ENCODE data around the gene TOR1AIP2. TPM values are rescaled to one million over a fixed set of nuclear protein-coding genes. Genes with fewer than 3 reads are reported as not detected.

TOR1AIP2 gene
- total and polyA plus RNA-seq, 10 of the 15 experiments (the other 5 are each of a cell fraction or from before 2014, with no cell fraction given) = 5.3 to 38.9 (median 15.4) TPM

DNA sequence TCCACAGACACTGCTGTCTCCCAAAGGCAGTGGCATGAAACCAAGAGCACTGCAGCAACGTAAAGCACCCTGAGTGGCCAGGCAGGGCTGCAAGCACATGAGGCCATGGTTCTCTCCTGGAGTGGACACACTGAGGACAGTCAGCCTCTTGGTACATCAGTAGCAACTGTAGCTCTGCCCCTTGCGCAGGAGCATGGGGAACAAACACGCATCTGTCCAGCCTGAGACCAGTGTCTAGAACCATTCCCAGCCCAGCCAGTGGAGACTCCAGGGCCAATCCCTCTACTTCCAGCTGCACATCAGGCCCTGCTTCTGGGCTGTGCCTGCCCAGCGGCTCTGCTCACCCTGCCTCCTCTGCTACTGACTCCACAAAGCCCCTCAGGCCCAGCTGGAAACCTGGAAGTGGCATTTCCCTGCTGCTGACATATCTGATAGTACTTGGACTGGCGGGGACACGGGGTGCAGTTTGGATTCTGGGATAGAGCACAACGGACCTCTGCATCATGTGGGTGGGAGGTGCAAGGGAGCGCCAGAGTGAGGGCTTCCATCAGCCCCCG lies 49.0 kb downstream of the TOR1AIP2 start:
- FAIRE-seq (no peak), DNase-seq (ENCODE audit: low read depth, low spot score) (no peak), ATAC-seq (no peak)
- Histone ChIP-seq H2AFZ (ENCODE audit: control insufficient read depth, low read depth, low read length) (no peak overlapping the region), H4K20me1 (ENCODE audit: control insufficient read depth, insufficient read depth) (no peaks in the 10 kb centered on the region), H3K4me1 (ENCODE audit: control insufficient read depth, insufficient read depth, low read length) (peaks cover 3% of the 10 kb centered on the region; the same call in 1 of the 2 replicates), H3K4me3 (no peak overlapping the region), H3K79me2 (ENCODE audit: control insufficient read depth, insufficient read depth, low read length) (no peaks in the 10 kb centered on the region), H3K27me3 (replicated peaks in 1 of 2; ENCODE audit: control insufficient read depth in 2 of 2, insufficient read depth in 2 of 2, low read length in 1 of 2) (no peaks in the 10 kb centered on the region; a peak in 1 of 4 replicates), H3K9me3 (replicated peaks; ENCODE audit: control insufficient read depth, insufficient read depth, low read length) (no peaks in the 10 kb centered on the region), H3K27ac (ENCODE audit: control insufficient read depth, insufficient read depth) (no peak overlapping the region), H3K9ac (ENCODE audit: control insufficient read depth, insufficient read depth, low read length) (no peak overlapping the region), H3K4me2 (ENCODE audit: control insufficient read depth, insufficient read depth) (no peak overlapping the region), H3K36me3 (ENCODE audit: control insufficient read depth in 2 of 2, insufficient read depth in 2 of 2, low read length in 1 of 2) (no peaks in the 10 kb centered on the region)
- TF ChIP-seq, protein P1, sequence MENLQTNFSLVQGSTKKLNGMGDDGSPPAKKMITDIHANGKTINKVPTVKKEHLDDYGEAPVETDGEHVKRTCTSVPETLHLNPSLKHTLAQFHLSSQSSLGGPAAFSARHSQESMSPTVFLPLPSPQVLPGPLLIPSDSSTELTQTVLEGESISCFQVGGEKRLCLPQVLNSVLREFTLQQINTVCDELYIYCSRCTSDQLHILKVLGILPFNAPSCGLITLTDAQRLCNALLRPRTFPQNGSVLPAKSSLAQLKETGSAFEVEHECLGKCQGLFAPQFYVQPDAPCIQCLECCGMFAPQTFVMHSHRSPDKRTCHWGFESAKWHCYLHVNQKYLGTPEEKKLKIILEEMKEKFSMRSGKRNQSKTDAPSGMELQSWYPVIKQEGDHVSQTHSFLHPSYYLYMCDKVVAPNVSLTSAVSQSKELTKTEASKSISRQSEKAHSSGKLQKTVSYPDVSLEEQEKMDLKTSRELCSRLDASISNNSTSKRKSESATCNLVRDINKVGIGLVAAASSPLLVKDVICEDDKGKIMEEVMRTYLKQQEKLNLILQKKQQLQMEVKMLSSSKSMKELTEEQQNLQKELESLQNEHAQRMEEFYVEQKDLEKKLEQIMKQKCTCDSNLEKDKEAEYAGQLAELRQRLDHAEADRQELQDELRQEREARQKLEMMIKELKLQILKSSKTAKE (IDR thresholded peaks at IDR 0.05; ENCODE audit: low read depth, poor library complexity, severe bottlenecking) = no peak
- TF ChIP-seq ZBED1 (IDR thresholded peaks at IDR 0.05; ENCODE audit: borderline replicate concordance) = no peak
- TF ChIP-seq MYB (IDR thresholded peaks at IDR 0.05; ENCODE audit: borderline replicate concordance, low read depth, low read length) = no peak
- TF ChIP-seq RBBP5 (conservative IDR thresholded peaks at IDR 0.05) = no peak
- no peak for TF ChIP-seq PML (IDR thresholded peaks at IDR 0.05; ENCODE audit: low read length)
- TF ChIP-seq IRF4 (IDR thresholded peaks at IDR 0.05; ENCODE audit: low read depth, low read length) = no peak
- TF ChIP-seq FOXM1 (IDR thresholded peaks at IDR 0.05; ENCODE audit: low read depth, low read length) = no peak
- TF ChIP-seq BRCA1 (IDR thresholded peaks at IDR 0.05; ENCODE audit: low read depth, low read length) = no peak
- no peak for TF ChIP-seq EZH2 (IDR thresholded peaks at IDR 0.05; ENCODE audit: borderline replicate concordance, control insufficient read depth, low read depth, low read length)
- TF ChIP-seq CREB1 (IDR thresholded peaks at IDR 0.05; ENCODE audit: low read depth) = no peak
- no peak for TF ChIP-seq NFYB (IDR thresholded peaks at IDR 0.05; ENCODE audit: insufficient read depth, low read depth, low read length)
- BruUV-seq (replicated peaks) = no TSS peak
- ChIA-PET POLR2A (interaction anchor here (0.5 kb wide), 1 partner anchor 43 kb away, joined by 3 read pairs; no protein-coding TSS in a partner anchor), CTCF (interaction anchor here (1.7 to 4.7 kb wide), 2 partner anchors 14 to 20 kb away, joined by 7 to 33 read pairs; no protein-coding TSS in a partner anchor), RAD21 (ENCODE audit: unreplicated experiment) (no interaction called here), SMC1A (ENCODE audit: uncharacterized antibody, unreplicated experiment) (interaction anchor here (0.9 kb wide), 1 partner anchor 9 kb away, joined by 5 read pairs; no protein-coding TSS in a partner anchor)
- in situ Hi-C loops (cut with MboI) = no loop called here
- intact Hi-C loops (cut with micrococcal nuclease; ENCODE audit: unreplicated experiment) = no loop called here
- 27% methylated on average over 9 of the region's 9 CpGs for WGBS (ENCODE audit: insufficient coverage, insufficient replicate concordance, low lambda C conversion rate, missing lambda C conversion rate)
